Measurements from ENCODE around the gene TMEM44.

Gene TMEM44

GRCh38 chr3:194621947-194622346 is 11.3 kb downstream of the TMEM44 start:
- Histone ChIP-seq H3K18ac (ENCODE audit: low read length) (no peak overlapping the region), H3K4me3 (ENCODE audit: low read depth, low read length) (no peak overlapping the region), H2BK12ac (ENCODE audit: low read length) (no peak overlapping the region), H2BK120ac (ENCODE audit: insufficient read depth, low read length, poor library complexity) (no peak overlapping the region), H3K27ac (ENCODE audit: low read depth, low read length) (no peak overlapping the region), H3K4ac (ENCODE audit: low read depth, low read length) (no peak overlapping the region), H3K14ac (ENCODE audit: low read length) (no peak overlapping the region), H3K36me3 (ENCODE audit: control insufficient read depth in 1 of 2, insufficient read depth in 2 of 2, low read length in 2 of 2) (peaks cover 13 to 33% of the 10 kb centered on the region in 2 experiments), H2BK5ac (ENCODE audit: low read depth, low read length, poor library complexity) (no peak overlapping the region), H4K91ac (ENCODE audit: low read depth, low read length) (no peak overlapping the region), H2AFZ (ENCODE audit: insufficient read depth, low read length, poor library complexity) (no peak overlapping the region), H4K8ac (ENCODE audit: low read depth, low read length) (no peak overlapping the region), H4K12ac (ENCODE audit: low read depth, low read length) (no peak overlapping the region), H3K9me3 (ENCODE audit: insufficient read depth, low read depth, low read length) (peaks cover 2% of the 10 kb centered on the region), H3K9ac (ENCODE audit: low read length) (no peak overlapping the region), H3K79me1 (ENCODE audit: low read length) (no peaks in the 10 kb centered on the region), H3K23ac (ENCODE audit: low read length) (no peak overlapping the region), H2AK5ac (ENCODE audit: low read length) (no peak overlapping the region), H3K27me3 (ENCODE audit: insufficient read depth, low read length) (no peaks in the 10 kb centered on the region), H3K79me2 (ENCODE audit: control insufficient read depth, insufficient read depth, low read length, poor library complexity) (no peaks in the 10 kb centered on the region), H3K4me2 (ENCODE audit: low read length) (no peak overlapping the region), H3K4me1 (ENCODE audit: control insufficient read depth in 1 of 2, insufficient read depth in 2 of 2, low read length in 2 of 2) (peaks cover 0 to 4% of the 10 kb centered on the region in 2 experiments)
- no CpG with 5 or more reads among the region's 14 CpGs for WGBS (ENCODE audit: extremely low coverage, insufficient coverage, insufficient read length)
- no peak for DNase-seq

GRCh38 chr3:194620196-194620595 is 13.0 kb downstream of the TMEM44 start:
- H3K18ac ChIP-seq (ENCODE audit: low read length): no peak overlapping the region
- H2AFZ ChIP-seq (ENCODE audit: insufficient read depth, low read length, poor library complexity): no peak overlapping the region
- no peaks in the 10 kb centered on the region for H3K79me2 ChIP-seq (ENCODE audit: control insufficient read depth, insufficient read depth, low read length, poor library complexity)
- no peak overlapping the region for H3K4me3 ChIP-seq (ENCODE audit: low read depth, low read length)
- H3K4me1 ChIP-seq (ENCODE audit: control insufficient read depth in 1 of 2, insufficient read depth in 2 of 2, low read length in 2 of 2): peaks cover 0 to 4% of the 10 kb centered on the region in 2 experiments
- H3K14ac ChIP-seq (ENCODE audit: low read length): no peak overlapping the region
- no peak overlapping the region for H2BK120ac ChIP-seq (ENCODE audit: insufficient read depth, low read length, poor library complexity)
- no peak overlapping the region for H3K27ac ChIP-seq (ENCODE audit: low read depth, low read length)
- H3K4me2 ChIP-seq (ENCODE audit: low read length): no peak overlapping the region
- no peak overlapping the region for H3K9ac ChIP-seq (ENCODE audit: low read length)
- peaks cover 3% of the 10 kb centered on the region for H3K9me3 ChIP-seq (ENCODE audit: insufficient read depth, low read depth, low read length)
- H3K23ac ChIP-seq (ENCODE audit: low read length): no peak overlapping the region
- no peak overlapping the region for H4K12ac ChIP-seq (ENCODE audit: low read depth, low read length)
- WGBS (ENCODE audit: extremely low coverage, insufficient coverage, insufficient read length): no CpG with 5 or more reads among the region's 7 CpGs
- H2BK12ac ChIP-seq (ENCODE audit: low read length): no peak overlapping the region
- H3K27me3 ChIP-seq (ENCODE audit: insufficient read depth, low read length): no peaks in the 10 kb centered on the region
- H4K91ac ChIP-seq (ENCODE audit: low read depth, low read length): no peak overlapping the region
- H2AK5ac ChIP-seq (ENCODE audit: low read length): no peak overlapping the region
- H2BK5ac ChIP-seq (ENCODE audit: low read depth, low read length, poor library complexity): no peak overlapping the region
- DNase-seq: no peak
- H3K79me1 ChIP-seq (ENCODE audit: low read length): no peaks in the 10 kb centered on the region
- H3K36me3 ChIP-seq (ENCODE audit: control insufficient read depth in 1 of 2, insufficient read depth in 2 of 2, low read length in 2 of 2): peaks cover 9 to 32% of the 10 kb centered on the region in 2 experiments
- no peak overlapping the region for H3K4ac ChIP-seq (ENCODE audit: low read depth, low read length)
- H4K8ac ChIP-seq (ENCODE audit: low read depth, low read length): no peak overlapping the region

- H3K9me3 ChIP-seq (ENCODE audit: insufficient read depth, low read depth, low read length): peaks cover 1% of the 10 kb centered on the region
- no peak overlapping the region for H2BK5ac ChIP-seq (ENCODE audit: low read depth, low read length, poor library complexity)
- H3K4me1 ChIP-seq (ENCODE audit: control insufficient read depth in 1 of 2, insufficient read depth in 2 of 2, low read length in 2 of 2): peaks cover 0 to 4% of the 10 kb centered on the region in 2 experiments
- H4K8ac ChIP-seq (ENCODE audit: low read depth, low read length): no peak overlapping the region
- no peaks in the 10 kb centered on the region for H3K79me1 ChIP-seq (ENCODE audit: low read length)
- no peak overlapping the region for H2AFZ ChIP-seq (ENCODE audit: insufficient read depth, low read length, poor library complexity)
- peaks cover 9 to 30% of the 10 kb centered on the region in 2 experiments for H3K36me3 ChIP-seq (ENCODE audit: control insufficient read depth in 1 of 2, insufficient read depth in 2 of 2, low read length in 2 of 2)
- DNase-seq: no peak
- H3K14ac ChIP-seq (ENCODE audit: low read length): no peak overlapping the region
- H2AK5ac ChIP-seq (ENCODE audit: low read length): no peak overlapping the region
- no CpG with 5 or more reads among the region's 9 CpGs for WGBS (ENCODE audit: extremely low coverage, insufficient coverage, insufficient read length)
- H4K91ac ChIP-seq (ENCODE audit: low read depth, low read length): no peak overlapping the region
- no peak overlapping the region for H3K27ac ChIP-seq (ENCODE audit: low read depth, low read length)
- no peaks in the 10 kb centered on the region for H3K27me3 ChIP-seq (ENCODE audit: insufficient read depth, low read length)
- no peak overlapping the region for H3K9ac ChIP-seq (ENCODE audit: low read length)
- H3K18ac ChIP-seq (ENCODE audit: low read length): no peak overlapping the region
- H2BK12ac ChIP-seq (ENCODE audit: low read length): no peak overlapping the region
- no peak overlapping the region for H3K4me3 ChIP-seq (ENCODE audit: low read depth, low read length)
- H4K12ac ChIP-seq (ENCODE audit: low read depth, low read length): no peak overlapping the region
- H2BK120ac ChIP-seq (ENCODE audit: insufficient read depth, low read length, poor library complexity): no peak overlapping the region
- H3K23ac ChIP-seq (ENCODE audit: low read length): no peak overlapping the region
- no peak overlapping the region for H3K4me2 ChIP-seq (ENCODE audit: low read length)
- no peaks in the 10 kb centered on the region for H3K79me2 ChIP-seq (ENCODE audit: control insufficient read depth, insufficient read depth, low read length, poor library complexity)
- no peak overlapping the region for H3K4ac ChIP-seq (ENCODE audit: low read depth, low read length)
Measured at GRCh38 chr3:194619741-194620140, 13.5 kb downstream of the TMEM44 start.

- DNase-seq: no peak
- H3K4ac ChIP-seq (ENCODE audit: low read depth, low read length): no peak overlapping the region
- H3K14ac ChIP-seq (ENCODE audit: low read length): no peak overlapping the region
- H2AFZ ChIP-seq (ENCODE audit: insufficient read depth, low read length, poor library complexity): no peak overlapping the region
- no peak overlapping the region for H3K23ac ChIP-seq (ENCODE audit: low read length)
- H4K8ac ChIP-seq (ENCODE audit: low read depth, low read length): no peak overlapping the region
- H3K27ac ChIP-seq (ENCODE audit: low read depth, low read length): no peak overlapping the region
- peaks cover 0 to 4% of the 10 kb centered on the region in 2 experiments for H3K4me1 ChIP-seq (ENCODE audit: control insufficient read depth in 1 of 2, insufficient read depth in 2 of 2, low read length in 2 of 2)
- H2BK120ac ChIP-seq (ENCODE audit: insufficient read depth, low read length, poor library complexity): no peak overlapping the region
- no peak overlapping the region for H3K4me3 ChIP-seq (ENCODE audit: low read depth, low read length)
- no peak overlapping the region for H2AK5ac ChIP-seq (ENCODE audit: low read length)
- H3K4me2 ChIP-seq (ENCODE audit: low read length): no peak overlapping the region
- no CpG with 5 or more reads among the region's 23 CpGs for WGBS (ENCODE audit: extremely low coverage, insufficient coverage, insufficient read length)
- no peak overlapping the region for H4K12ac ChIP-seq (ENCODE audit: low read depth, low read length)
- no peaks in the 10 kb centered on the region for H3K79me2 ChIP-seq (ENCODE audit: control insufficient read depth, insufficient read depth, low read length, poor library complexity)
- no peak overlapping the region for H3K18ac ChIP-seq (ENCODE audit: low read length)
- no peak overlapping the region for H4K91ac ChIP-seq (ENCODE audit: low read depth, low read length)
- no peak overlapping the region for H2BK5ac ChIP-seq (ENCODE audit: low read depth, low read length, poor library complexity)
- H3K9ac ChIP-seq (ENCODE audit: low read length): no peak overlapping the region
- peaks cover 1% of the 10 kb centered on the region for H3K9me3 ChIP-seq (ENCODE audit: insufficient read depth, low read depth, low read length)
- peaks cover 9 to 30% of the 10 kb centered on the region in 2 experiments for H3K36me3 ChIP-seq (ENCODE audit: control insufficient read depth in 1 of 2, insufficient read depth in 2 of 2, low read length in 2 of 2)
- no peaks in the 10 kb centered on the region for H3K27me3 ChIP-seq (ENCODE audit: insufficient read depth, low read length)
- no peak overlapping the region for H2BK12ac ChIP-seq (ENCODE audit: low read length)
- no peaks in the 10 kb centered on the region for H3K79me1 ChIP-seq (ENCODE audit: low read length)
Measured at GRCh38 chr3:194618858-194619608, 14.2 kb downstream of the TMEM44 start.

All from trophoblast cell (in vitro differentiated cells and primary cell).